ENCODE results near the gene NPHP4. TPM values are rescaled to one million over a fixed set of nuclear protein-coding genes. Genes with fewer than 3 reads are reported as not detected.

NPHP4 gene
- total RNA-seq, 1 experiment from 2014 or later, result 16.8 TPM

DNA sequence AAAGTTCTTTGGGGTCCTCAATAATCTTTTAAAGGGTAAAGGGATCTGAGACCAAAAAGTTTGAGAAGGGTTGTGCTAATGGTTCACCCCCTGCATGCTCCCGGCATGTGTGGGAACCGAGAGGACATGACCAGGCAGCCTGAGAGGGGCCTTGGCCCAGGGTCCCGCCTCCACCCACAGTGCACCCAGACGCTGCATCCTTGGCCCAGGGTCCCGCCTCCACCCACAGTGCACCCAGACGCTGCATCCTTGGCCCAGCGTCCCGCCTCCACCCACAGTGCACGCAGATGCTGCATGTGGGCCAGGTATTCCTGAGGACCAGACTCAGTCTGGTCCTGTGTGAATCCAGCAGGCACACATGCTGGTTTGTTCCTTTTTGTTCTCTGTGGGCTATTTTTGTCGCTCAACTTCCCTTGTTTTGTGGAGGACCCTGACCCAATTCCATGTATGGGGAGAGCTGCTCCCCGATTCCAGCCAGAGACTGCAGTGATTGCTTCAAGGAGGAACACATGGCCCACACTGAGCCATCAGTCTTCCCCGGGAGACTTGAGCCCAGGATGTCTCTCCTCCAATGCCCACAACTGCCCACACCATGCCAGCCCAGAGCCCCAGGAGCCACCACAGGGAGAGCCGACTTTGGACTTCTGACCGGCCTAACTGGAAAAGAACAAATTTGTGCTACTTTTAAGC is 3.5 kb downstream of the NPHP4 start:
- DNase-seq (ENCODE audit: low spot score) (no peak), ATAC-seq (no peak)
- Mint-ChIP-seq H3K36me3 (peaks cover 4% of the 10 kb centered on the region; the same call in 1 of the 2 replicates), H3K4me1 (peaks cover 13% of the 10 kb centered on the region), H3K27ac (no peak overlapping the region), H3K27me3 (ENCODE audit: low read depth) (peaks cover 12% of the 10 kb centered on the region), H3K4me3 (no peak overlapping the region), H3K9me3 (no peaks in the 10 kb centered on the region)
- ChIA-PET CTCF (no interaction called here), POLR2A (no interaction called here)
- TF ChIP-seq, protein P1, sequence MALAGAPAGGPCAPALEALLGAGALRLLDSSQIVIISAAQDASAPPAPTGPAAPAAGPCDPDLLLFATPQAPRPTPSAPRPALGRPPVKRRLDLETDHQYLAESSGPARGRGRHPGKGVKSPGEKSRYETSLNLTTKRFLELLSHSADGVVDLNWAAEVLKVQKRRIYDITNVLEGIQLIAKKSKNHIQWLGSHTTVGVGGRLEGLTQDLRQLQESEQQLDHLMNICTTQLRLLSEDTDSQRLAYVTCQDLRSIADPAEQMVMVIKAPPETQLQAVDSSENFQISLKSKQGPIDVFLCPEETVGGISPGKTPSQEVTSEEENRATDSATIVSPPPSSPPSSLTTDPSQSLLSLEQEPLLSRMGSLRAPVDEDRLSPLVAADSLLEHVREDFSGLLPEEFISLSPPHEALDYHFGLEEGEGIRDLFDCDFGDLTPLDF (CRISPR knock-in tag; IDR thresholded peaks at IDR 0.05), result no peak
- TF ChIP-seq ZNF671 (CRISPR knock-in tag; IDR thresholded peaks at IDR 0.05), result no peak
- no peak for TF ChIP-seq ATF1 (CRISPR knock-in tag; IDR thresholded peaks at IDR 0.05)
- TF ChIP-seq ETV6 (CRISPR knock-in tag; IDR thresholded peaks at IDR 0.05), result no peak
- TF ChIP-seq, protein P2, sequence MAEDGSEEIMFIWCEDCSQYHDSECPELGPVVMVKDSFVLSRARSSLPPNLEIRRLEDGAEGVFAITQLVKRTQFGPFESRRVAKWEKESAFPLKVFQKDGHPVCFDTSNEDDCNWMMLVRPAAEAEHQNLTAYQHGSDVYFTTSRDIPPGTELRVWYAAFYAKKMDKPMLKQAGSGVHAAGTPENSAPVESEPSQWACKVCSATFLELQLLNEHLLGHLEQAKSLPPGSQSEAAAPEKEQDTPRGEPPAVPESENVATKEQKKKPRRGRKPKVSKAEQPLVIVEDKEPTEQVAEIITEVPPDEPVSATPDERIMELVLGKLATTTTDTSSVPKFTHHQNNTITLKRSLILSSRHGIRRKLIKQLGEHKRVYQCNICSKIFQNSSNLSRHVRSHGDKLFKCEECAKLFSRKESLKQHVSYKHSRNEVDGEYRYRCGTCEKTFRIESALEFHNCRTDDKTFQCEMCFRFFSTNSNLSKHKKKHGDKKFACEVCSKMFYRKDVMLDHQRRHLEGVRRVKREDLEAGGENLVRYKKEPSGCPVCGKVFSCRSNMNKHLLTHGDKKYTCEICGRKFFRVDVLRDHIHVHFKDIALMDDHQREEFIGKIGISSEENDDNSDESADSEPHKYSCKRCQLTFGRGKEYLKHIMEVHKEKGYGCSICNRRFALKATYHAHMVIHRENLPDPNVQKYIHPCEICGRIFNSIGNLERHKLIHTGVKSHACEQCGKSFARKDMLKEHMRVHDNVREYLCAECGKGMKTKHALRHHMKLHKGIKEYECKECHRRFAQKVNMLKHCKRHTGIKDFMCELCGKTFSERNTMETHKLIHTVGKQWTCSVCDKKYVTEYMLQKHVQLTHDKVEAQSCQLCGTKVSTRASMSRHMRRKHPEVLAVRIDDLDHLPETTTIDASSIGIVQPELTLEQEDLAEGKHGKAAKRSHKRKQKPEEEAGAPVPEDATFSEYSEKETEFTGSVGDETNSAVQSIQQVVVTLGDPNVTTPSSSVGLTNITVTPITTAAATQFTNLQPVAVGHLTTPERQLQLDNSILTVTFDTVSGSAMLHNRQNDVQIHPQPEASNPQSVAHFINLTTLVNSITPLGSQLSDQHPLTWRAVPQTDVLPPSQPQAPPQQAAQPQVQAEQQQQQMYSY (CRISPR knock-in tag; IDR thresholded peaks at IDR 0.05), result no peak
- no peak for TF ChIP-seq HMGA2 (CRISPR knock-in tag; IDR thresholded peaks at IDR 0.05)
- no peak for TF ChIP-seq ZNF263 (CRISPR knock-in tag; IDR thresholded peaks at IDR 0.05; ENCODE audit: low read depth)
- TF ChIP-seq, protein P3, sequence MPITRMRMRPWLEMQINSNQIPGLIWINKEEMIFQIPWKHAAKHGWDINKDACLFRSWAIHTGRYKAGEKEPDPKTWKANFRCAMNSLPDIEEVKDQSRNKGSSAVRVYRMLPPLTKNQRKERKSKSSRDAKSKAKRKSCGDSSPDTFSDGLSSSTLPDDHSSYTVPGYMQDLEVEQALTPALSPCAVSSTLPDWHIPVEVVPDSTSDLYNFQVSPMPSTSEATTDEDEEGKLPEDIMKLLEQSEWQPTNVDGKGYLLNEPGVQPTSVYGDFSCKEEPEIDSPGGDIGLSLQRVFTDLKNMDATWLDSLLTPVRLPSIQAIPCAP (CRISPR knock-in tag; IDR thresholded peaks at IDR 0.05), result no peak
- TF ChIP-seq TCF7 (CRISPR knock-in tag; IDR thresholded peaks at IDR 0.05; ENCODE audit: low read depth), result no peak
- TF ChIP-seq NFATC4 (CRISPR knock-in tag; IDR thresholded peaks at IDR 0.05), result no peak
- no peak for TF ChIP-seq SMAD3 (CRISPR knock-in tag; IDR thresholded peaks at IDR 0.05; ENCODE audit: borderline replicate concordance)
- TF ChIP-seq, protein P4, sequence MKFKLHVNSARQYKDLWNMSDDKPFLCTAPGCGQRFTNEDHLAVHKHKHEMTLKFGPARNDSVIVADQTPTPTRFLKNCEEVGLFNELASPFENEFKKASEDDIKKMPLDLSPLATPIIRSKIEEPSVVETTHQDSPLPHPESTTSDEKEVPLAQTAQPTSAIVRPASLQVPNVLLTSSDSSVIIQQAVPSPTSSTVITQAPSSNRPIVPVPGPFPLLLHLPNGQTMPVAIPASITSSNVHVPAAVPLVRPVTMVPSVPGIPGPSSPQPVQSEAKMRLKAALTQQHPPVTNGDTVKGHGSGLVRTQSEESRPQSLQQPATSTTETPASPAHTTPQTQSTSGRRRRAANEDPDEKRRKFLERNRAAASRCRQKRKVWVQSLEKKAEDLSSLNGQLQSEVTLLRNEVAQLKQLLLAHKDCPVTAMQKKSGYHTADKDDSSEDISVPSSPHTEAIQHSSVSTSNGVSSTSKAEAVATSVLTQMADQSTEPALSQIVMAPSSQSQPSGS (CRISPR knock-in tag; IDR thresholded peaks at IDR 0.05; ENCODE audit: borderline replicate concordance, low read depth), result no peak
- TF ChIP-seq, protein P5, sequence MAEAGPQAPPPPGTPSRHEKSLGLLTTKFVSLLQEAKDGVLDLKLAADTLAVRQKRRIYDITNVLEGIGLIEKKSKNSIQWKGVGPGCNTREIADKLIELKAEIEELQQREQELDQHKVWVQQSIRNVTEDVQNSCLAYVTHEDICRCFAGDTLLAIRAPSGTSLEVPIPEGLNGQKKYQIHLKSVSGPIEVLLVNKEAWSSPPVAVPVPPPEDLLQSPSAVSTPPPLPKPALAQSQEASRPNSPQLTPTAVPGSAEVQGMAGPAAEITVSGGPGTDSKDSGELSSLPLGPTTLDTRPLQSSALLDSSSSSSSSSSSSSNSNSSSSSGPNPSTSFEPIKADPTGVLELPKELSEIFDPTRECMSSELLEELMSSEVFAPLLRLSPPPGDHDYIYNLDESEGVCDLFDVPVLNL (CRISPR knock-in tag; IDR thresholded peaks at IDR 0.05; ENCODE audit: borderline replicate concordance, low read depth), result no peak
- no peak for TF ChIP-seq JUN (CRISPR knock-in tag; IDR thresholded peaks at IDR 0.05)
- TF ChIP-seq, protein P6, sequence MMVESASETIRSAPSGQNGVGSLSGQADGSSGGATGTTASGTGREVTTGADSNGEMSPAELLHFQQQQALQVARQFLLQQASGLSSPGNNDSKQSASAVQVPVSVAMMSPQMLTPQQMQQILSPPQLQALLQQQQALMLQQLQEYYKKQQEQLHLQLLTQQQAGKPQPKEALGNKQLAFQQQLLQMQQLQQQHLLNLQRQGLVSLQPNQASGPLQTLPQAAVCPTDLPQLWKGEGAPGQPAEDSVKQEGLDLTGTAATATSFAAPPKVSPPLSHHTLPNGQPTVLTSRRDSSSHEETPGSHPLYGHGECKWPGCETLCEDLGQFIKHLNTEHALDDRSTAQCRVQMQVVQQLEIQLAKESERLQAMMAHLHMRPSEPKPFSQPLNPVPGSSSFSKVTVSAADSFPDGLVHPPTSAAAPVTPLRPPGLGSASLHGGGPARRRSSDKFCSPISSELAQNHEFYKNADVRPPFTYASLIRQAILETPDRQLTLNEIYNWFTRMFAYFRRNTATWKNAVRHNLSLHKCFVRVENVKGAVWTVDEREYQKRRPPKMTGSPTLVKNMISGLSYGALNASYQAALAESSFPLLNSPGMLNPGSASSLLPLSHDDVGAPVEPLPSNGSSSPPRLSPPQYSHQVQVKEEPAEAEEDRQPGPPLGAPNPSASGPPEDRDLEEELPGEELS (CRISPR knock-in tag; IDR thresholded peaks at IDR 0.05), result no peak
- TF ChIP-seq, protein P7, sequence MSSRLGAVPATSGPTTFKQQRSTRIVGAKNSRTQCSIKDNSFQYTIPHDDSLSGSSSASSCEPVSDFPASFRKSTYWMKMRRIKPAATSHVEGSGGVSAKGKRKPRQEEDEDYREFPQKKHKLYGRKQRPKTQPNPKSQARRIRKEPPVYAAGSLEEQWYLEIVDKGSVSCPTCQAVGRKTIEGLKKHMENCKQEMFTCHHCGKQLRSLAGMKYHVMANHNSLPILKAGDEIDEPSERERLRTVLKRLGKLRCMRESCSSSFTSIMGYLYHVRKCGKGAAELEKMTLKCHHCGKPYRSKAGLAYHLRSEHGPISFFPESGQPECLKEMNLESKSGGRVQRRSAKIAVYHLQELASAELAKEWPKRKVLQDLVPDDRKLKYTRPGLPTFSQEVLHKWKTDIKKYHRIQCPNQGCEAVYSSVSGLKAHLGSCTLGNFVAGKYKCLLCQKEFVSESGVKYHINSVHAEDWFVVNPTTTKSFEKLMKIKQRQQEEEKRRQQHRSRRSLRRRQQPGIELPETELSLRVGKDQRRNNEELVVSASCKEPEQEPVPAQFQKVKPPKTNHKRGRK (CRISPR knock-in tag; IDR thresholded peaks at IDR 0.05; ENCODE audit: borderline replicate concordance), result no peak
- TF ChIP-seq ZNF317 (CRISPR knock-in tag; IDR thresholded peaks at IDR 0.05; ENCODE audit: borderline replicate concordance, low read depth), result no peak
- no peak for TF ChIP-seq TEAD4 (CRISPR knock-in tag; IDR thresholded peaks at IDR 0.05)
- TF ChIP-seq ZNF138 (CRISPR knock-in tag; conservative IDR thresholded peaks at IDR 0.05), result no peak
- TF ChIP-seq ESRRA (CRISPR knock-in tag; IDR thresholded peaks at IDR 0.05; ENCODE audit: borderline replicate concordance), result no peak
